Neutrophil (primary cell): ENCODE measurements around the gene CEP164.

Experiments used
- H3K27ac ChIP-seq: fragments of 200-600 bp; sonication (generic); 2 replicates; pipeline ENCODE4 v1.5.1; 2016; ENCODE audit warnings: mild to moderate bottlenecking, moderate library complexity
- H3K27me3 ChIP-seq: fragments of 200-600 bp; sonication (generic); 2 replicates; pipeline ENCODE4 v1.6.0; 2016; ENCODE audit warnings: mild to moderate bottlenecking
- H3K36me3 ChIP-seq: fragments of 200-600 bp; sonication (generic); 2 replicates; pipeline ENCODE4 v1.5.1; 2017
- H3K4me1 ChIP-seq, 2 experiments: fragments of 200-600 bp in 1 of 2; sonication (generic) in 1 of 2; 1 replicate in 1 of 2; 2 replicates in 1 of 2; pipeline versions ENCODE4 v1.5.1 to v1.6.1; 2013 to 2016; ENCODE audit warnings: low read depth in 1 of 2, low read length in 1 of 2, mild to moderate bottlenecking in 1 of 2, moderate library complexity in 1 of 2; ENCODE audit not compliant: control insufficient read depth in 1 of 2, insufficient read depth in 1 of 2
- H3K4me3 ChIP-seq, 2 experiments: fragments of 200-600 bp in 1 of 2; sonication (generic) in 1 of 2; 1 replicate in 1 of 2; 2 replicates in 1 of 2; pipeline ENCODE4 v1.5.1; 2013 to 2016; ENCODE audit warnings: low read depth in 1 of 2, low read length in 1 of 2, mild to moderate bottlenecking in 1 of 2, moderate library complexity in 1 of 2
- H3K9me3 ChIP-seq: fragments of 200-600 bp; sonication (generic); 2 replicates; pipeline ENCODE4 v1.5.1; 2016
- CTCF ChIP-seq: fragments of 200-600 bp; sonication (generic); IDR thresholded peaks from 2 replicates; pipeline ENCODE4 v1.5.1; 2016; ENCODE audit warnings: antibody characterized with exemption

Gene CEP164

GRCh38 chr11:117461396-117462182 lies 133.9 kb downstream of the CEP164 start:
- no peak for TF ChIP-seq CTCF
- Histone ChIP-seq H3K27ac (no peak overlapping the region), H3K4me1 (no peaks in the 10 kb centered on the region), H3K27me3 (no peaks in the 10 kb centered on the region), H3K36me3 (no peaks in the 10 kb centered on the region), H3K4me3 (no peak overlapping the region), H3K9me3 (no peaks in the 10 kb centered on the region)

GRCh38 chr11:117462183-117462863 lies 134.7 kb downstream of the CEP164 start:
- no peak overlapping the region for H3K27ac ChIP-seq
- H3K9me3 ChIP-seq, result no peaks in the 10 kb centered on the region
- no peak overlapping the region for H3K4me3 ChIP-seq
- no peak for TF ChIP-seq CTCF
- H3K27me3 ChIP-seq, result no peaks in the 10 kb centered on the region
- no peaks in the 10 kb centered on the region for H3K4me1 ChIP-seq
- no peaks in the 10 kb centered on the region for H3K36me3 ChIP-seq

- Histone ChIP-seq H3K27ac (no peak overlapping the region), H3K4me3 (no peak overlapping the region), H3K9me3 (no peaks in the 10 kb centered on the region), H3K4me1 (no peaks in the 10 kb centered on the region), H3K27me3 (no peaks in the 10 kb centered on the region), H3K36me3 (no peaks in the 10 kb centered on the region)
- TF ChIP-seq CTCF, result no peak
These were observed 135.2 kb downstream of the CEP164 start for GRCh38 chr11:117462864-117463247.
